T-helper 1 cell treated with Interleukin-12 subunit alpha and Interleukin-12 subunit beta and Interleukin-4 antibody, amounts not matched to agents 30 μg/mL and 1 μg/mL, for 36 hours (primary cell): ENCODE data around the gene RAI1.
"Not testable (repeated sequence)": the region's sequence is repeated elsewhere in the genome, so short reads cannot be mapped to it uniquely, and the experiment has no call there.

Source experiments
- H3K27ac Mint-ChIP-seq: one replicate; pipeline ENCODE4 v1.8.0; 2021; ENCODE audit warnings: mild to moderate bottlenecking, mixed read lengths
- H3K27me3 Mint-ChIP-seq: one replicate; pipeline ENCODE4 v1.8.0; 2021; ENCODE audit warnings: low read depth, mixed read lengths
- H3K36me3 Mint-ChIP-seq: one replicate; pipeline ENCODE4 v1.8.0; 2021; ENCODE audit warnings: low read depth, mixed read lengths
- H3K4me1 Mint-ChIP-seq: one replicate; pipeline ENCODE4 v1.8.0; 2021; ENCODE audit warnings: low read depth, mixed read lengths
- H3K4me3 Mint-ChIP-seq: one replicate; pipeline ENCODE4 v1.8.0; 2021; ENCODE audit warnings: mild to moderate bottlenecking, moderate library complexity, mixed read lengths
- H3K9me3 Mint-ChIP-seq: one replicate; pipeline ENCODE4 v1.8.0; 2021; ENCODE audit warnings: mixed read lengths

Gene RAI1

GRCh38 chr17:17681187-17681743 is at the start of gene RAI1:
Gene RAI1, plus strand, starts transcription at chr17:17681458. Its CDS starts 111,491 bp downstream, at chr17:17792949.
- Mint-ChIP-seq H3K27me3 (peaks cover 16% of the 10 kb centered on the region), H3K9me3 (no peaks in the 10 kb centered on the region), H3K36me3 (peaks cover 3% of the 10 kb centered on the region), H3K27ac (peak within 1 kb of the TSS; percentile 71), H3K4me1 (peaks cover 23% of the 10 kb centered on the region), H3K4me3 (peak within 1 kb of the TSS; percentile 88)

GRCh38 chr17:17632690-17633089 is 48.6 kb upstream of the RAI1 start:
- not testable (repeated sequence) for H3K9me3 Mint-ChIP-seq, H3K27ac Mint-ChIP-seq, H3K4me3 Mint-ChIP-seq, H3K27me3 Mint-ChIP-seq, H3K4me1 Mint-ChIP-seq, H3K36me3 Mint-ChIP-seq

GRCh38 chr17:17633310-17633709 is 47.9 kb upstream of the RAI1 start:
- Mint-ChIP-seq H3K36me3 (peaks cover 2% of the 10 kb centered on the region), H3K27me3 (no peaks in the 10 kb centered on the region), H3K27ac (no peak overlapping the region), H3K4me3 (no peak overlapping the region), H3K9me3 (no peaks in the 10 kb centered on the region), H3K4me1 (peaks cover 8% of the 10 kb centered on the region)

GRCh38 chr17:17635126-17635525 is 46.1 kb upstream of the RAI1 start:
- H3K27ac Mint-ChIP-seq, result no peak overlapping the region

GRCh38 chr17:17635537-17636271 is 45.6 kb upstream of the RAI1 start:
- H3K27me3 Mint-ChIP-seq, H3K36me3 Mint-ChIP-seq, H3K4me3 Mint-ChIP-seq, H3K4me1 Mint-ChIP-seq, H3K9me3 Mint-ChIP-seq, H3K27ac Mint-ChIP-seq: not testable (repeated sequence)

More at GRCh38 chr17:17635126-17635525, 46.1 kb upstream of the RAI1 start:
- H3K4me1 Mint-ChIP-seq, result no peaks in the 10 kb centered on the region
- no peaks in the 10 kb centered on the region for H3K36me3 Mint-ChIP-seq
- no peak overlapping the region for H3K4me3 Mint-ChIP-seq
- no peaks in the 10 kb centered on the region for H3K27me3 Mint-ChIP-seq
- no peaks in the 10 kb centered on the region for H3K9me3 Mint-ChIP-seq

- H3K36me3 Mint-ChIP-seq, result no peaks in the 10 kb centered on the region
Measured at GRCh38 chr17:17636272-17636885, 44.9 kb upstream of the RAI1 start.

GRCh38 chr17:17638467-17638866 is 42.8 kb upstream of the RAI1 start:
- H3K4me1 Mint-ChIP-seq, result no peaks in the 10 kb centered on the region
- no peaks in the 10 kb centered on the region for H3K27me3 Mint-ChIP-seq
- H3K27ac Mint-ChIP-seq, result no peak overlapping the region

More at GRCh38 chr17:17636272-17636885, 44.9 kb upstream of the RAI1 start:
- Mint-ChIP-seq H3K9me3 (no peaks in the 10 kb centered on the region), H3K4me3 (no peak overlapping the region), H3K4me1 (no peaks in the 10 kb centered on the region), H3K27me3 (no peaks in the 10 kb centered on the region), H3K27ac (no peak overlapping the region)

GRCh38 chr17:17639661-17640270 is 41.5 kb upstream of the RAI1 start:
- not testable (repeated sequence) for H3K4me3 Mint-ChIP-seq, H3K36me3 Mint-ChIP-seq, H3K27me3 Mint-ChIP-seq, H3K4me1 Mint-ChIP-seq, H3K27ac Mint-ChIP-seq, H3K9me3 Mint-ChIP-seq

More at GRCh38 chr17:17638467-17638866, 42.8 kb upstream of the RAI1 start:
- Mint-ChIP-seq H3K4me3 (no peak overlapping the region), H3K36me3 (no peaks in the 10 kb centered on the region), H3K9me3 (no peaks in the 10 kb centered on the region)

GRCh38 chr17:17641621-17642409 is 39.4 kb upstream of the RAI1 start:
- Mint-ChIP-seq H3K27ac (no peak overlapping the region), H3K9me3 (no peaks in the 10 kb centered on the region), H3K4me1 (peaks cover 2% of the 10 kb centered on the region), H3K27me3 (no peaks in the 10 kb centered on the region), H3K36me3 (no peaks in the 10 kb centered on the region), H3K4me3 (no peak overlapping the region)

GRCh38 chr17:17645148-17645547 is 36.1 kb upstream of the RAI1 start:
- not testable (repeated sequence) for H3K4me1 Mint-ChIP-seq, H3K4me3 Mint-ChIP-seq, H3K27me3 Mint-ChIP-seq, H3K9me3 Mint-ChIP-seq, H3K36me3 Mint-ChIP-seq, H3K27ac Mint-ChIP-seq

GRCh38 chr17:17645961-17646360 is 35.3 kb upstream of the RAI1 start:
- no peaks in the 10 kb centered on the region for H3K36me3 Mint-ChIP-seq
- no peaks in the 10 kb centered on the region for H3K27me3 Mint-ChIP-seq
- H3K27ac Mint-ChIP-seq, result no peak overlapping the region
- peaks cover 2% of the 10 kb centered on the region for H3K4me1 Mint-ChIP-seq
- H3K9me3 Mint-ChIP-seq, result no peaks in the 10 kb centered on the region
- no peak overlapping the region for H3K4me3 Mint-ChIP-seq

GRCh38 chr17:17647524-17648178 is 33.6 kb upstream of the RAI1 start:
- no peaks in the 10 kb centered on the region for H3K9me3 Mint-ChIP-seq
- H3K27me3 Mint-ChIP-seq, result no peaks in the 10 kb centered on the region
- no peaks in the 10 kb centered on the region for H3K36me3 Mint-ChIP-seq
- no peak overlapping the region for H3K27ac Mint-ChIP-seq
- H3K4me1 Mint-ChIP-seq, result peaks cover 2% of the 10 kb centered on the region
- H3K4me3 Mint-ChIP-seq, result no peak overlapping the region

GRCh38 chr17:17648762-17649161 is 32.5 kb upstream of the RAI1 start:
- H3K4me3 Mint-ChIP-seq, result no peak overlapping the region
- no peaks in the 10 kb centered on the region for H3K36me3 Mint-ChIP-seq
- no peaks in the 10 kb centered on the region for H3K9me3 Mint-ChIP-seq

GRCh38 chr17:17650959-17651358 is 30.3 kb upstream of the RAI1 start:
- H3K4me3 Mint-ChIP-seq, result no peak overlapping the region
- no peaks in the 10 kb centered on the region for H3K27me3 Mint-ChIP-seq
- peaks cover under 1% of the 10 kb centered on the region for H3K4me1 Mint-ChIP-seq
- H3K9me3 Mint-ChIP-seq, result no peaks in the 10 kb centered on the region
- H3K36me3 Mint-ChIP-seq, result no peaks in the 10 kb centered on the region
- no peak overlapping the region for H3K27ac Mint-ChIP-seq

More at GRCh38 chr17:17648762-17649161, 32.5 kb upstream of the RAI1 start:
- Mint-ChIP-seq H3K4me1 (peaks cover 2% of the 10 kb centered on the region), H3K27ac (no peak overlapping the region), H3K27me3 (no peaks in the 10 kb centered on the region)
